Skeletal muscle cell (primary cell): ENCODE measurements around the gene SLC10A3.
A peak's percentile ranks its signal among the peaks of the same experiment; 100 is the strongest.

ENCODE experiments used
- DNase-seq: peaks from one replicate; pipeline ENCODE4 v3.0.0-alpha.2; 2010; ENCODE audit warnings: low read depth
- H3K4me3 ChIP-seq: 2 replicates; pipeline ENCODE4 v1.5.1; 2011; ENCODE audit warnings: low read depth, mild to moderate bottlenecking, control low read depth, low read length, moderate library complexity

The SLC10A3 gene

GRCh38 chrX:154486052-154486395, 4.4 kb downstream of the SLC10A3 start:
- peak overlapping the region; percentile 47 for H3K4me3 ChIP-seq
- no peak for DNase-seq

- no peak for DNase-seq
- H3K4me3 ChIP-seq: peak overlapping the region; percentile 47
Measured at GRCh38 chrX:154485150-154486051, 5.0 kb downstream of the SLC10A3 start.

DNA sequence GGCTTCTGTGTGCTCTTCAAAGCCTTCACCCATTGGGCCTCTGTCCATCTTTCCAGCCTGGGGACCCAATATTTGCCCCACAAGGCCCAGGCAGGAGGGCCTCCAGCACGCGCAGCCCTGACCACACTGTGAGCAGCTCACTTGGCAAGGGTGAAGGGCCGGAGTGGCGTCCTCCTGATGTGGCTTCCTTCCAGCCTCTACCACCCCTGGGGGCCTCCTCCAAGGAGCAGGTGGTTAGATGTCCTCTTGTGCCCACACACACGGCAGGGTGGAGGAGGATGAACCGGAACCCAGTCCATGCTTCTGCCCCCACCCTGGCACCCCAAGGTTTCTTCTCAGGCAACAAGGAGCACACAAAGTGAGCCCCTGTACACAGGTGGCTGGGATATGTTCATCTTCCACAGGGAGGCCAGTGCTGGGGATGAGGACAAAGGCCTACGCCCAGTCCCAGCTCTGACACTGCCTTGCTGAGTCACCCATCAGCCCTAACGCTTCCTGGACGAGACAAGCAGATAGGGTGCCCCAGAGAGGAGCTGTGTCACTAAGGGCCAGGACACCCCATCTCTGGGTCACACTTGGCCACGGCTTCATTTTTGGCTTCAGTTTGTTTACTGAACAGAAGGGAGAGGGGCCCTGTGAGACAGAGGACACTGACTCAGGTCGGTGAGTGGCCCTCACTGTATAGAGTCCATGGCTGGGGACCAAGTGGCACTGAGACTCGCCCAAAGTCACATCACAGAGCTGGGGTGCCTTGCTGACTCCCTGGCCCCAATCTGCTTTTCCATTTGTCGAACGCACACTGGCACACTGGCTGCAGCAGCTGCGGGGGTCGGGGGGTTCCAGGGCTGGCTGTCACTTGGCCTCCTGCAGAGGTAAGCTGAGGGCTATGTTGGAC, 5.9 kb downstream of the SLC10A3 start:
- no peak overlapping the region for H3K4me3 ChIP-seq
- no peak for DNase-seq

DNA sequence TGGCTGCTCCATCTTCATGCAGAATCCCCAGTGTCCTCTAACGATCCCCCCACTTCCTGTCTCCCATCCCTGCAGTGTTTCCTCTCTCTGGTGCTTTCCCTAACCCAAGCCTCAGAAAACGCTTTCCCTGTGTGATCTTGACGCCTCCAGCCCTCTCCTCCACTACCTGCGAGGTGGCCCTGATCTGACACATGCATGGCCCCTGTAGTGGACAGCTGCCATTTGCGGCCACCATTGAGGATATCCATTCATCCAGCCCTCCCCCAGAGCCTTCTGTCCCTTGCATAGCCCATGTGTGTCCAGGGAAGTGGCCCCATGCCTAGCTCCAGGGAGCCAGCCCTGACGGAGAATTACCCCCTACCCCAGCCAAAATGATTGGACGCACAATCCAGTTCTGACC, 7.1 kb downstream of the SLC10A3 start:
- H3K4me3 ChIP-seq: no peak overlapping the region
- DNase-seq: no peak

DNA sequence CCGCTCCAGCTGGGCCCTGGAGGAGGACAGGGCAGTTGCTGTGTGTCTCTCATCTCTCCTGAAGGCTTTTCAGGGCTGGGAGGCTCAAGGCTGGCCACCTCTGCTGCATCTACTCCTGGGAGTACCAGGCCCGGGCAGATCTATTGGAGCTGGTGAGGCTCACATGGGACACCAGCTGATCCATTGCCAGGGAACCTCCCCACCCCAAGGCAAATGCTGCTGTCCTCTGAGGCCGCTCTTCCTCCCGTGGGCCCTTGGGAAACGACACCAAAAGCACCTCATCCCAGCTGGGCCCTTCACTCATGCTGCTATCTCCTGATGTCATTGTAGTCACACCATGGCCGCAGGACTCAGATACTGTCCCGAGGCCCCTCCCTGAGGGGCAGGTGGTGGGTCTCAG, 7.6 kb downstream of the SLC10A3 start:
- H3K4me3 ChIP-seq: no peak overlapping the region
- no peak for DNase-seq

DNA sequence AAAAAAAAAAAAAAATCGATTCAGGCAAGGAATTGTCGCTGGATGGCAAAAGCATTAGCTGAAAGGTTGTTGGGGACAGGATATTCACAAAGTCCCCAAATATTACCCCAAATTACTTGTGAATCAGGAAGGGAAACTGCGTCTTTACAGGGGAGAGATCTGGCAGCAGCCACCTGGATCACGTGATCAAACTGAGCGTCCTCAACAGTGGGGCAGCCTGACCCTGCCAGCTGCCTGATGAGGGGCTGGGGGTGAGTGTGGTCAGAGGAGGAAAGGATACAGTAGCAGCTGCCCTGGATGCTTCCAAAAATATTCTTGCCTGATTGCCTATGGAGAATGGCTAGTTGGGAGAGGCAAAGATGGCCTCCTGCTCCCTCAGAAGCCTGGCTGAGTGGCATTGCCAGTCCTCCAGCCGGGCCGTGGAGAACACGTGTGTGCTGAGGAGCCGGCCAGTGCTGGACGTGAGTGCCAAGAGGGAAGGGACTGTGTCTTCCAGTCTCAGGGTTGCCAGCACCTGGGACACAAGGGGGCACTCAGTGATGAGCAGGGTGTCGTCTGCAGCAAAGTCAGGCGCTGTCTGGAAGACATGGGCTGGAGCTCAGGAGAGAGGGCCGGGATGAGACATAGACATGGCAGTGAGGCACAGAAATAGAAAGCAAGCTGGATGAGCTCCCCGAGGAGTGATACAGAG, 8.4 kb downstream of the SLC10A3 start:
- DNase-seq: no peak
- no peak overlapping the region for H3K4me3 ChIP-seq

DNA sequence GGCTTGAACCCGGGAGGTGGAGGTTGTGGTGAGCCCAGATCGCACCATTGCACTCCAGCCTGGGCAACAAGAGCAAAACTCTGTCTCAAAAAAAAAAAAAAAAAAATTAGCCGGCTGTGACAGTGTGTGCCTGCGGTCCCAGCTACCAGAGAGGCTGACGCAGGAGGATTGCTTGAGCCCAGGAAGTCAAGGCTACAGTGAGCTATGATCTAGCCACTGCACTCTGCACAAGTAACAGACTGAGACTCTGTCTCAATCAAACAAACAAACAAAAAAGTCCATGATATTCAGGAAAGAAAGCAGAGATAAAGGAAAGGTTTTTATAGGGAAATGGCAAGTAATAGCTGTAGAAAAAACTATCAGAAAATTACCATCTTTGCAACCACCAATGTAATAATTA, 9.2 kb downstream of the SLC10A3 start:
- DNase-seq: no peak
- H3K4me3 ChIP-seq: no peak overlapping the region

DNA sequence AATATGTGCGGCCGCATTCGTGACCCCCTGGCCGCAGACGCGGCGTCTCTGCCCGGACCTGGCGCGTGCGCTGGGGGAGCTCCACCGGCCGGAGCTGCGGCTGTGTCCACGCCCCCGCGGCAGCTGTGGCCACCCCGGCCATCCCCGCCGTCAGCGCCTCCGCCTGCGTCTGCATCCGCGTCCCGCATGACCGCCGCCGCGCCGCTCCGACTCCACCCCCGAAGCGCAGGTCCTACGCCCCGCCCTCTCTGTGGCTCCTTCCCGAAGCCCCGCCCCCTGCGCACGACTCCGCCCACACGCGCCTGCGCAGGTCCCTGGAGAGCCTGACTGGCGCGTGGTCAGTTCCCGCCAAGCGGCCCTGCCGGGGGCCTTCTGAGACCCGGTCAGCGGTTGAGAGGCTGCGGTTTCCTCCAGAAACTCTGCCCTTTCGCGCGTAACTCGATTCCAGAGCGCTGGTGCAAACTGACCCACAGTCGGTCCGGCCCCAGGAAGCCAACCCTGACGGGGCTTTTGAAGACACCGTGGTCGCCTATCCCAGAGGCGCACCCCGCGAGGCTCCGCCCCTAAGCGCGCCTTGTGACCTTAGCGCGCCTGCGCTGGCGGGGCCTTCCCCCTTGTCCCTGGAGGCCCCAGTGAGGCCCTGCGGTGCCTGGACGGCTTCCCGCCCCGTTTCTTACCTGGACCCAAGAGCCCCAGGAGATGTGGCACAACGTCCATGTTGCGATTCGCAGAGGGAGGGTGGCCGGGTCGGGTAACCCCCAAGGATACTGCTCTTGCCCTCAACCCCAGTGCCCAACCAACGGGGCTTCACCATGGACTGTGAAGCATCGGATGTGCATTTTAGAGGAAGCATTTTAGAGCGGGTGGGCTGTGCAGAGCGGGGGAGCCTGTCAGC, 11.5 kb downstream of the SLC10A3 start, which contains the start of gene LAGE3:
Gene LAGE3 (minus strand): TSS at position 554 of the 895 bp plus-strand sequence. CDS start 366 bp downstream, at position 188.
- peak within 1 kb of the TSS; percentile 56 for H3K4me3 ChIP-seq
- peak; percentile 56 for DNase-seq

DNA sequence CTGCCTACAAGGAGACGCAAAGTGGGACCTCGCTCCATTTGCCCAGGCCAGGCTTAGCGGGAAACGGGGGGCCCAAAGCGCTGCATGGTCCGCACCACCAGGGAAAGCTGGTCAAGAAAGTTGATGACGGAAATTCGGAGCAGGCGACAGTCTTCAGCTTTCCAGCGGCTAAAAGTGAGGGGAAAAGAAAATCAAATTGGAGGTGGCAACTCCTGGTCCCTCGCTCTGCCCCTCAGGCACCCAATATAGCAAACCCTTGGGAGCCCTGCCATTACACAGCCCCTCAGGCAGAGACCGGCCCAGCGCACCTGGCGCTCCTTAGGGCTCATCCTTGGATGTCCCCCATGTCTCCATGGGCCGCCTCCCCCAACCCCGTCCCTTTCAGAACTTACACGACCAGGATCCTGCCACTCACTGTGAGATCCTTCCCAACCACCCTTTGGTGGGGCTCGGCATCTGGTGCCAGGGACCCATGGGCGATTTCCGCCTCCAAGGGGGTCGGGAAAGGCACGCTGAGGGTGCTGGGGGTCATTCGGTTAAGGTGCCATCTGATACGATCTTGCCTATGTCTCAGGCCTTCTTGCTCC, 12.4 kb downstream of the SLC10A3 start:
- H3K4me3 ChIP-seq: peak overlapping the region; percentile 56
- DNase-seq: no peak

- no peak overlapping the region for H3K4me3 ChIP-seq
- DNase-seq: no peak
Measured at GRCh38 chrX:154476821-154477220, 13.6 kb downstream of the SLC10A3 start.

DNA sequence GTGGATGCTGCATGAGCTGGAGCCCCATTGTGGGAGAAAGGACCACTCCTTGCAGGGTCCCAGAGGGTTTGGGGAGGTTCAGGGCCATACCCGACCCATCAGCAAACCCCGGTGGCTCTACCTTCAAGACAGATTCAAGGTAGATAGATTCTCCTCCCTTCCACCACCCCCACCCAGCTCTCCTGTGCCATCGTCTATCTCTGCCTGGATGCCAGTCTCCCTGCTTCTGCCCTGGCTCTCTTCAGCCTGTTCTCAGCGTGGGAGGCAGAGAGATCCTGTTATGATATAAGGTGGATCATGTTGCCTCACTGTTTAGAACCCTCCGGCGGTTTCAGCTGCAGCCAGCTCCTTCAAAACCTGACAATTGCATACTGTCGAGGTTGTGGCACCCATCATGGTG, 16.7 kb downstream of the SLC10A3 start:
- H3K4me3 ChIP-seq: no peak overlapping the region
- no peak for DNase-seq

DNA sequence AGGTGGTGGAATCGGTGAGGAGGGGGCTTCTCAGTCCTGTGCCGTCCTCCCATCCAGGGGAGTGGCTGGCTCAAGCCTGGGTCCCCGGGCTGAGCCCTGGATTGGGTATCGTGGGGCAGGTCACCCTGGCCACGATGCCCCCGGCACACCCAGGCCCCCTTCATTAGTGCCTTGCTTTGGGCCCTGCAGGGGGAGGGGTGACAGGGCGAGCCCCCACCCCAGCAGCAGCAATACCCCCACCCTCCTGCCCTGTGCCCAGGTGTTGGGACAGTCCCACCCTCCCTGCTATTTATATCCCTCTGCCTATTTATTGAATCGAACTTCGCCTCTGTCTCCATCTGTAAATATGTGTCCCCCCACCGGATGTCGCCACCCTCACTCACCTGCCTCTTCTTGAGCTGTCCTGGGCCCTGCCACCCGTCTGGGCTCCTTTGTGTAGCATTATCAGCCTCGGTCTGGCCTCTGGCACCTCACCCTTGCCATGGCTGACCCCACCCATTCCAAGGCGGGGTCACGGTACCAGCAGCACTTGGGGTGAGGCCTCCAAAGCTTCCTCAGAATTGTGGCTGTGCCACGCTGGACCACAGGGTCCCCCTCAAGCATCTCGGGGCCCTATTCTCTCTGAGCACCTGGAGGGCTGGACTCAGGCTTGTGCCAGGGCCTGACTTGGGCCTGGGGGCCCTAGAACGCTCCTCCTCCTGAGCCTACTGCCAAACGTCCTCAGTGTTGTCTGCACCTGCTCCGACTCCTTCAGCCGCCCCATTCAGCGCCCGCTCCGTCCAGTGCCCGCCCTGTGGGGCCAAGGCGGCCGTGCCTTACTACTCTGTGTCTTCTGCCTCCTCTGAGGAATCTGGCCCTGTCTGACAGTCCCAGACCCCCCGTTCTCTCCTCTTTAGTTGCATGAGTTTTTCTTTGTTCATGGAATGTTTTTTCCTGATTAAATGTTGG, 17.5 kb downstream of the SLC10A3 start:
- no peak for DNase-seq
- no peak overlapping the region for H3K4me3 ChIP-seq

GRCh38 chrX:154471839-154472684, 18.4 kb downstream of the SLC10A3 start:
- DNase-seq: no peak

GRCh38 chrX:154470914-154471568, 19.4 kb downstream of the SLC10A3 start:
- DNase-seq: no peak
- H3K4me3 ChIP-seq: no peak overlapping the region

More at GRCh38 chrX:154471839-154472684, 18.4 kb downstream of the SLC10A3 start:
- no peak overlapping the region for H3K4me3 ChIP-seq

- no peak for DNase-seq
- no peak overlapping the region for H3K4me3 ChIP-seq
Measured at GRCh38 chrX:154470434-154470833, 20.0 kb downstream of the SLC10A3 start.

- H3K4me3 ChIP-seq: no peak overlapping the region
- DNase-seq: no peak
Measured at GRCh38 chrX:154469880-154470279, 20.5 kb downstream of the SLC10A3 start.
